ENCODE measurements around the gene INPP5A. TPM values are rescaled to one million over a fixed set of nuclear protein-coding genes. Genes with fewer than 3 reads are reported as not detected.
"Not testable (repeated sequence)": the region's sequence is repeated elsewhere in the genome, so short reads cannot be mapped to it uniquely, and the experiment has no call there.

INPP5A gene
- 29.3 TPM for total RNA-seq

- DNase-seq: no peak
Measured at GRCh38 chr10:132537684-132538001, at the start of gene INPP5A. Gene INPP5A (plus strand): TSS chr10:132537787. CDS start chr10:132538097, 310 bp downstream.

DNA sequence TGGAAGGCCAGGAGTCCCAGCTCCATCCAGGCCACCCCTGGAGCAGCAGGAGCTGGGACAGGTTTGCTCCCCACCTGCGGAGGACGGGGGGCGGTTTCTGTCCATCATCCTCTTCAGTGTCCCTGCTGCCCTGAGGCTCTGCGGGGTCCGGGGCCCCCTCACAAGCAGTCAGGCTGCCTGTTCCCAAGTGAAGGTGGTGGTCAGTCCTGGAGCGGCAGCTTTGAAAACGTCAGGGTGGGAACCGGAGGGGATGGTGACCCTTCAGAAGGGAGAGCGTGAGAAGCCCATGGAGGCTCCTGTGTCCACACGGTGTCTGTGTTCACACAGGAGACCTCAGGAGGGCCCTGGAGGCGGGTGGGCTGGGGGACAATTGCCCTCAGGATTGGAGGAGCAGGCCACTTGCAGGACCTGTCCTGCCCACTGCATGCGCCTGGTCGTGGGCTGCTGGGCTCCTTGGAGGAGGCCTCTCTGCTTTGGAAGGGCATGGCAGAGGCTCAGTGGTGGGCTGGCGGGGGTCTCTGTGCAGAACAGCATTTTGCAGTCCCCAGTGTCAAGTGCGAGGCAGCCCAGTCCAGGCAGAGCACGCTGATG is 49.3 kb upstream of the INPP5A start:
- no peak for DNase-seq

DNA sequence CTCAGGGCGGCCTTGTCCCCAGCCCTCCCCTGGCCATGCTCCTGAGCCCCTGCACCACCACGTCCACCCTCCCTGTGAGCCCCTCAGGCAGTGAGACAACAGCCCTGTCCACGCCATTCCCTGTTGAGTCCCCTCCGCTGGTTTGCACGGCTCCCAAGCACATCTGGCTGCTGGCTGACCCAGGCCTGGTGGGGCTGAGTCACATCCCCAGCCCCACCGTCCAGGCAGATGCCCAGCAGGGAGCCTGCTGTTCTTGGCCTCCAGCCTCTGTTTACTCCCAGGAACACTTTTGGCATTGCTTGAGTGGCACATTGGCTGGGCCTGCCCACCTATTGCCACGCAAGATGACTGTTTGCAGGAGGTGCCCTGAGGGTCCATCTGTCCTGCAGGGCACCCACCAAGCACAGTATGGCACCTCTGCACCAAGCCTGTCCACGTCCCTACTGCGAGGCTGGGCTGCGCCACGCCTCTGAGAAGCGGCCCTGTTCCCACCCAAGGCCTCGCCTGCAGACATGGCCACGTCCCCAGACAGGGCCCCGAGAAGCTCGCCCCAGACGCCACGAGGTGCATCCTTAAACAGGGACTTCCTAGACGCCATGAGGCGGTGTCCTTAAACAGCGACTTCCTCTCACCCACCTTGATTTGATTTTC is 48.4 kb upstream of the INPP5A start:
- DNase-seq: no peak

- DNase-seq: no peak
Measured at GRCh38 chr10:132489704-132490534, 47.7 kb upstream of the INPP5A start.

GRCh38 chr10:132491534-132491933 is 46.1 kb upstream of the INPP5A start:
- DNase-seq: not testable (repeated sequence)

DNA sequence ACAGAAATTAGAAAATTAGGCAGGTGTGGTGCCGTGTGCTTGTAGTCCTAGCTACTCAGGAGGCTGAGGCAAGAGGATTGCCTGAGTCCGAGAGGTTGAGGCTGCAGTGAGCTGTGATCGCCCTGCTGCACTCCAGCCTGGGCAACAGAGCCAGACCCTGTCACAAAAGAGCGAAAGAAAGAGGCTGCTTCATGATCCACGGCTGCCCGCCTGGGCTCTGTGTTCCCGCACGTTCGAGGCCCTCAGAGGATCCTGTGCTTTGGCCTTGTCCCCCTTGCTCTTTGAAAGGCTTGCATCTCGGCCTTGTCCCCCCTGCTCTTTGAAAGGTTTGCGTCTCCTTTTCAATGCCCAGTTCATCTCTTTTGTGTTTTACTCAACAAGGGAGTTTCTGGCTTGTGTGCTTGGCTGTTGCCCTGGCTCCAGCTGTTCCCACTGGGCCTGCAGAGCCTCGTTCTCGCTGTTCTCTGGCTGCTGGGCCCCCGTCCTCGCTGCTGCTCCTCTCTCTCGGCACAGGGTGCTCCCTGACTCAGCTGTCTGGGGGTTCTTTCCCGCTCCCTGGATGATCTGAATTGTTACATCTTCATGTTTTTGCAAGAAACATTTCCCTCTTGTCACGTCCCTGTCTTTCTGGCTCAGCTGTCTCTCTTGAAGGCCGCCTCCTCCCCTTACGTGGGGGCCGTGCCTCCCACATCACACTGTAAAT is 45.1 kb upstream of the INPP5A start:
- DNase-seq: peak; percentile 26

GRCh38 chr10:132493246-132493755 is 44.3 kb upstream of the INPP5A start:
- DNase-seq: no peak

- DNase-seq: no peak
Measured at GRCh38 chr10:132493756-132494290, 43.8 kb upstream of the INPP5A start.

DNA sequence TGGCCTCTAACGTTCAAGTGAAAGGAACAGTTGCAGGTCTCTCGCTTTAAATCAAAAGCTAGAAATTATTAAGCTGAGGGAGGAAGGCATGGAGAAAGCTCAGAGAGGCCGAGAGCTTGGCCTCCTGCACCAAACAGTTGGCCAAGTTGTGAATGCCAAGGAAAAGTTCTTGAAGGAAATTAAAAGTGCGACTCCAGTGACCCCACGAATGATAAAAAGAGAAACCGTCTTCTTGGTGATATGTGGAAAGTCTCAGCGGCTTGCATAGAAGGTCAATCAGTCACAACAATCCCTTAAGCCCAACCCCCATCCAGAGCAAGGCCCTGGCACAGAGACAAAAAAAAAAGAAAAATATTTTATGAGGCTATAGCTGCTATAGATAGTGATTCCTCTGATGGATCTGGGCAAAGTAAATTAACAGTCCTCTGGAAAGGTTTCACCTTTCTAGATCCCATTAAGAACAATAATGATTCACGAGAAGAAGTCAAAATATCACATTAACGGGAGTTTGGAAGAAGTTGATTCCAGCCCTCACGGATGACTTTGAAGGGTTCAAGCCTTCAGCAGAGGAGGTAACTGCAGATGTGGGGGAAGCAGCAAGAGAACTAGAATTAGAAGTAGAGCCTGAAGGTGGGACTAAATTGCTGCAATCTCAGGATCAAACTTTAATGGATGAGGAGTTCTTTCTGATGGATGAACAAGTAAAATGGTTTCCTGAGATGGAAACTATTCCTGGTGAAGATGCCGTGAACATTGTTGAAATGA is 42.5 kb upstream of the INPP5A start:
- no peak for DNase-seq

DNA sequence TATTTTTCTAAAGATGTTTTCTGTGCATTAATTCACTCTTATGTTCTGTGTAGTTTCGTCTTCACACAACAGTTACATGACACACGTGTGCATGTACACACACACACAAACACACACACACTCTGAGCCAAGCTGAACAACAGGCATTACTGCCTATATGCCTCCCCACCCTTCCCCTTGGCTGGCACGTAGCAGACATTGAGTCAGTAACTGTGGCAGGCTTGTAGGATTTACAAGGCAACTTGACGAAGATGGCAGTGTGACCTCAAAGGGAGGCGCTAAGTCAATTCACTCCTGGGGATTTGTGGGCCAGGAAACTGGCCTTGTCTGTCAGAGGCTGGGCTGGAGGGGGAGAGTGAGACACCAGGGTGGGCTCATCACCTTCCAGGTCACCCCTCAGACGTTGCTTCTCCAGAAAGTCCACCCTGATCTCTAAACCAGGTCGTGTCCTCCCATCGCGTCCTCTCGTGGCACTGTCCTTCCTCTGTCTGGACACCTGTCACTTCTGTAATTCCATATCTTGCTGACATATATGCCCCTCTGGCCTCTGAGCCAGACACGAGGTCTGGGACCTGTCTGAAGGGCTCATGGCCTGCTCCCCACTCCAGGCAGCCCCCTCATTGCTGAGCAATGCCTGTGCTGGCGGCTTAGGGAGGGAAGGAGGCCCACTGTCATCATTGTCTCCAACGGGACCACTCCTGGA is 41.1 kb upstream of the INPP5A start:
- no peak for DNase-seq

DNA sequence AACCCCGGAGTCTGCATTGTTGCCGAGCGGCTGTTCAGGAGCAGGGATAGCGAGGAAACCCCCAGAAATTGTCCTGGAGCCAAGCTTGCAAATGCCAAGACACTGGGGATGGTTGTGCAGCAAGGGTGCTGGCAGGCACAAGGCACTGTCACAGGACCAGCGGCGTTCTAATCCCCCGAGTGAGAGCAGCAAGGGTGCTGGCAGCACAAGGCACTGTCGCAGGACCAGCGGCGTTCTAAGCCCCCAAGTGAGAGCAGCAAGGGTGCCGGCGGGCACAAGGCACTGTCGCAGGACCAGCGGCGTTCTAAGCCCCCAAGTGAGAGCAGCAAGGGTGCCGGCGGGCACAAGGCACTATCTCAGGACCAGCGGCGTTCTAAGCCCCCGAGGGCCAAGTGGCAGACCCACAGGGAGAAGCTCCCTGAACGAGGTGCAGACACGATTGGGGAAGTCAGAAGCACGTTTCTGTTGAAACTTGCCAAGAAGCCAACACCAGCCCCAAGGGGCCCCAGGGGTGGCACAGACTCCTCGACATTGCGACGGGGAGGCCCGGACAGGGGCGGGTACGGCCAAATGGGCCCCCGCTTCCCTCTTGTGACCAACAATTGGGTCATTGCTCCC is 40.4 kb upstream of the INPP5A start:
- DNase-seq: no peak

DNA sequence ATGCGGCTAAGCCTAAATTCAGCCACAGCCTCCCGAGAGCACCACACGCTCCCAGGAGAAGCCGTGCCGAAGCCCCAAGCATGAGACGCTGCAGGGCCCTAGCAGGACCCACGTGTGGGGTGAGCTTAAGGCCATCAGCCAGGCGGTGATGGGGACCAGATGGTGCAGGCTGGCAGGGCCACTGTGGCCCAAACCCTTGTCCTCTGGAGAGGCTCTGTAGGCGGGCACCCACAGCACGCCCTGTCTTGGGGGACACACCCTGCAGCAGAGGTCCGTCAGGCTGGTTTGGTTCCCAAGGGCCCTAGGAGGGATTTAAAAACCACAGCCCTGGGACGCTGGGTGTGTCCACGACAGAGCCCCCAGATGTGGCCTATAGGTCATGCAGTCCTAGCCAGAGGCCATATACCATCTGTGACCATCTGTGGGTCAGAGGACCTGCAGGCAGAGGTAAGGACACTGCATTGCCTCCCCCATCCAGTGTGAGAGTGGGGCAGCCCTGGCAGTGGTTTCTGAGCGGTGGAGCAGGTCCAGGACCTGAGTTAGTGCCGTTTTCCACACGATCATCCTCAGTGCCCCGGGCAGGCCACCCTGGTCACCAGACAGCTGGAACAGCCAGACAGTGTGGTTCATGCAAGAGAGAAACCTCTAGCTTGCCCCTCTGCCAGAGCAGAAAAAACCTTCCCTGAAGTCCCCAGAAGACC is 39.6 kb upstream of the INPP5A start:
- no peak for DNase-seq

DNA sequence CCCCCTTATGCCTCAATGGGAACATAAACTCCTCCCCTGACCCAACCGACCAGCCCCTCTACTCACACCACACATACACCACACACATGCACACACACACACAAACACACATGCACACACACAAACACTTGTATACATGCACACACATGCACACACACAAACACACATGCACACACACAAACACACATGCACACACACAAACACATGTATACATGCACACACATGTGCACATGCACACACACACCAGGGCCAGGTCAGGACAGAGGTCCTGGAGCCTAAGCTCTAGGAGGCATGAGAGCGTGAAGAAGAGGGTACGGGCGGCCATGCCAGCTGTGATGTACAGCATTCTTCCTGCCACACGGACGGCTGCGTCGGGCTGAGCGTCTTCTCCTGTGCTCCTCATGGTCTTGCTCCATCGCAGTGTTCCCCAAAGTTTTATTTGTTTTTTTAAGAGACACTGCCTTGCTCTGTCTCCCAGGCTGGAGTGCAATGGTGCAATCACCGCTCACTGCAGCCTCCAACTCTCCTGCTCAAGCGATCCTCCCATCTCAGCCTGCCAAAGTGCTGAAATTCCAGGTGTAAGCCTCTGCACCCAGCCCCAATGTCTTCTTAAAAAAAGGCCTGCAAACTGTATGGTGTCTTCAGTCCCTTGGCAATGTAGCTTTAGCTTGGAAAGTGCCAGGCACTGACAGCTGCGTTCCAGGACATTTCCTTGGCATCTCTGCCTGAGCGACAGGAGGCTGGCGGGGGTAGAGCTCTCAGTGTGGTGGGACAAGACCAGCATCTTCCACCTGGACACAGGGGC is 38.8 kb upstream of the INPP5A start:
- no peak for DNase-seq

DNA sequence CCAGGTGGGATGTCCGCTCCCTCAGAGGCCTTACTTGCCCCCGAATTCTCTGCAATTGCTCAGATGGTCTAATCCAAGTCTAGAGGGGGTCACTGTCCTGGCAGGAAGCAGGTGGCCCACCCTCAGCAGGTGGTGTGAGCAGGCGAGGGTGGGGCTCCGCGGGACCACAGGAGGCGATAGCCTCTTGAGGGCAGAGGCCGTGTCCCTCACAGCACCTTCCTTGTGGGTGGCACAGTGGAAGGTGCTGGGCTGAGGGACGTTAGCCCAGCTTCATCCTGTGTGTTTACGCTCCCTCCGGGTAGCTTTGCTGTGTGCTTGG is 38.3 kb upstream of the INPP5A start:
- DNase-seq: no peak

DNA sequence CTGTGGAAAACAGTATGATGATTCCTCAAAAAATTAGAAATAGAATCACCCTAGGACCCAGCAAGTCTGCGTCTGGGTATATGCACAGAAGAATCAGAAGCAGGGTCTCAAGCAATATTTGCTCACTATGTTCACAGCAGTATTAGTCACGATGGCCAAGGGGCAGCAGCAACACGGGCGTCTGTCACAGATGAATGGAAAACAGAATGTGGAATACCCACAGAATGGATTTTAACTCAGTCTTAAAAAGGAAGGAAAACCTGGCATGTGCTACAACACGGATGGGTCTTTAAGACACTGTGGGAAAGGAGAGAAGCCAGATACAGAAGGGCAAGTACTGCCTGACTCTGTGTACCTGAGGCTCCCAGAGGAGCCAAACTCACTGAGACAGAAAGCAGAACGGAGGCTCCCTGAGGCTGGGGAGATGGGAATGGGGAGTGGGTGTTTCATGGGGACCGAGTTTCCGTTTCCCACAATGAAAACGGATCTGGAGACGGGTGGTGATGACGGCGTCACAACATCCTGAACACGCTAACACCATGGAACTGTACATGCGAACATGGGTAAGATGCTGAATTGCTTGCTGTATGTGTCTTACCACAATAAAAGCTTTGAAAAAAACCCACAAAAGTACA is 36.7 kb upstream of the INPP5A start:
- no peak for DNase-seq

DNA sequence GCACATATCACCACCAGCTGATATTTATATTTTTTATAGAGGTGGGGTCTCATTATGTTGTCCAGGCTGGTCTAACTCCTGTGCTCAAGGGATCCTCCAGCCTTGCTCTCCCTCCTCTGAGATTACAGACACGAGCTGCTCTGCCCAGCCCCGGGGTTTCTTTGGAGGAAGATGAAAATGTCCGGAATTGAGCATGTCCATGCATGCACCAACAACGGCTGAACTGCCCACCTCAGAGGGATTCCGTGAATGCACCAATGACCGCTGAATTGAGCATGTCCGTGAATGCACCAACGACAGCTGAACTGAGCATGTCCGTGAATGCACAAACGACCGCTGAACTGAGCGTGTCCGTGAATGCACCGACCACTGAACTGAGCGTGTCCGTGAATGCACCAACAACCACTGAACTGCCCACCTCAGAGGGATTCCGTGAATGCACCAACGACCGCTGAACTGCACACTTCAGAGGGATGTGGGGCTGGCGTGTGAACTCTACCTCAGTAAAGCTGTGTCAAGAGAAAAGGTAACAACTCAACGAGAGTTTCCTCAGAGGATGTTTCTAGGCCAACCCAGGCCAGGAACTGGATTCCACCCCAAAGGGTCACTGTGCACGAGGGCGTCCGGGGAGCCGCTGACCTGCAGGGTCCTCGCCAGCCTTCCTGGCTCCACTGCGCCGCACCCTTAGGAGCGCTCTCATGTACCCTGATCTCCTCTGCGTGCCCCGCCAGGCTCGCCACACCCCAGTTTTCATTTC is 34.9 kb upstream of the INPP5A start:
- DNase-seq: no peak

DNA sequence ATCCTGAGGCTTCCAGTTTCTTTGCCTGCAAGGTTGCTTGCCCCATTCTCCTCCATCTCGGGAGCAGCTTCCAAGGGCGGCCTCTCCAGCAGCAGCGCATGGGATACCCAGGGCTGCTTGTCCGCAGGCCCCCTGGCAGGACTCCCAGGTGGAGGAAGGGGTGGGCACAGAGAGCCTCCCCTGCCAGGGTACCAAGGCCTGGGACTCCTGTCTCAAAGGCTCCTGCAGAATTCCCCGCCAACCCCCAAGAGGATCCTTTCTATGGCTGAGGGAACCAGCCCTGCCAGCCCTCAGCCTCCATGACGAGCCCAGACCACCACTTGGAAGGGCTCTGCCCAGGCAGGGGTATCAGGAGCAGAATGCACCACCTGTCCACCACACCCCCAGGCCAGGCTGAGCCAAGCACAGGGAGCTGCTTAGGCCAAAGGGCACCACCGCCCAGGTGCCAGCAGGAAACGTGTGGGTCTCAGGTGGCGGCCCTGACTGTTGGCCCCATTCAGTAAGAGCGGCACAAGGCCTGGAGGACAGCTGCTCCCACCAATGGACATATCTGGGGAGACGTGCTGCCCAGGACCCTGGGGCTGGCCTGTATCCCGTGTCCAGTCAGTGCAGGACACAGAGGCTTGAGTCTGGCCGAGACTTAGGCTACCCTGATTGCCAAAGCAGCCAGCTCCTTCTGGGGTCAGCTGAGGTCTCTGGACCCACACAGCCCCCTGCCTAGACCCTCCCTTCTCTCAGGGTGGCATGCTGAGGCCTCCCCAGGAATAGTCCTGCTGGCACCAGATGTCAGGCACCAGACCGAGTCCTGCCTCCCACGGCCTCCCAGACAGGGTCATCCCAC is 33.8 kb upstream of the INPP5A start:
- DNase-seq: no peak

All from occipital lobe (tissue), 2 donors.